H1 (cell line): ENCODE results near the gene CCNL2. TPM values are rescaled to one million over a fixed set of nuclear protein-coding genes. Genes with fewer than 3 reads are reported as not detected.
"Not testable (repeated sequence)": the region's sequence is repeated elsewhere in the genome, so short reads cannot be mapped to it uniquely, and the experiment has no call there.

ENCODE experiments used
- CTCF ChIA-PET: fragments of 300-600 bp; sonication (Branson Sonifier 250); formaldehyde crosslinking; loops from one replicate; lab custom pipeline; 2021; ENCODE audit not compliant: partially characterized antibody; lab: Charles Lee
- POLR2A ChIA-PET: fragments of 300-600 bp; sonication (Branson Sonifier 250); formaldehyde crosslinking; loops from one replicate; lab custom pipeline; 2021; ENCODE audit warnings: inconsistent platforms; ENCODE audit not compliant: partially characterized antibody; lab: Charles Lee
- DNase-seq, 2 experiments: peaks; one replicate each; pipeline versions ENCODE4 v3.0.0 to v3.0.0-alpha.2; 2010 to 2022; ENCODE audit warnings: low spot score in 2 of 2, low read depth in 1 of 2, mixed read lengths in 1 of 2
- FAIRE-seq: peaks from 2 replicates; lab custom pipeline; 2011; peaks lifted over from hg19 to GRCh38; lab: Jason Lieb, UNC
- H2AFZ ChIP-seq: 2 replicates; pipeline ENCODE4 v1.8.1; 2012; ENCODE audit warnings: low read length, inconsistent platforms
- H2AK5ac ChIP-seq: 2 replicates; pipeline ENCODE4 v1.6.1; 2013; ENCODE audit warnings: low read depth, low read length
- H2BK120ac ChIP-seq: replicated peaks from 2 replicates; pipeline ENCODE3; 2013; ENCODE audit warnings: low read depth, low read length, inconsistent platforms
- H2BK12ac ChIP-seq: 2 replicates; pipeline ENCODE4 v1.6.1; 2013; ENCODE audit warnings: low read depth, low read length
- H2BK15ac ChIP-seq: 2 replicates; pipeline ENCODE4 v1.6.1; 2013; ENCODE audit warnings: low read length
- H2BK20ac ChIP-seq: 2 replicates; pipeline ENCODE4 v1.6.1; 2013; ENCODE audit warnings: low read length
- H2BK5ac ChIP-seq: 2 replicates; pipeline ENCODE4 v1.6.1; 2013; ENCODE audit warnings: low read depth, low read length
- H3K14ac ChIP-seq: 2 replicates; pipeline ENCODE4 v1.6.1; 2013; ENCODE audit warnings: inconsistent platforms; ENCODE audit not compliant: insufficient read length
- H3K18ac ChIP-seq: 2 replicates; pipeline ENCODE4 v1.6.1; 2013; ENCODE audit warnings: low read length; ENCODE audit errors: extremely low read depth
- H3K23ac ChIP-seq: 2 replicates; pipeline ENCODE4 v1.6.1; 2013; ENCODE audit warnings: inconsistent platforms; ENCODE audit not compliant: insufficient read length
- H3K23me2 ChIP-seq: 2 replicates; pipeline ENCODE4 v1.6.1; 2013; ENCODE audit warnings: low read depth, low read length
- H3K27ac ChIP-seq: 2 replicates; pipeline ENCODE4 v1.6.1; 2011; ENCODE audit warnings: low read depth, low read length, inconsistent platforms
- H3K27me3 ChIP-seq, 4 experiments: replicated peaks in 1 of 4; 1 replicate in 1 of 4; 2 replicates in 3 of 4; pipeline versions ENCODE4 v1.6.1 to v1.8.1; 2011 to 2013; ENCODE audit warnings: low read length in 3 of 4, mild to moderate bottlenecking in 3 of 4, inconsistent platforms in 2 of 4, mixed read lengths in 2 of 4, moderate library complexity in 1 of 4; ENCODE audit not compliant: control insufficient read depth in 3 of 4, insufficient read depth in 3 of 4; ENCODE audit errors: extremely low read depth in 1 of 4
- H3K36me3 ChIP-seq, 4 experiments: 2 replicates each; pipeline versions ENCODE4 v1.6.1 to v1.8.1; 2011 to 2013; ENCODE audit warnings: mild to moderate bottlenecking in 4 of 4, low read length in 3 of 4, moderate library complexity in 2 of 4, control low read depth in 1 of 4, inconsistent platforms in 1 of 4; ENCODE audit not compliant: insufficient read depth in 4 of 4, control insufficient read depth in 2 of 4
- H3K4ac ChIP-seq: replicated peaks from 2 replicates; pipeline ENCODE3; 2013; ENCODE audit warnings: low read length, low read depth, mixed read lengths, inconsistent platforms; ENCODE audit not compliant: insufficient read length
- H3K4me1 ChIP-seq, 4 experiments: replicated peaks in 1 of 4; 1 replicate in 1 of 4; 2 replicates in 3 of 4; pipeline versions ENCODE4 v1.6.1 to v1.8.1; 2011 to 2013; ENCODE audit warnings: low read length in 3 of 4, inconsistent platforms in 2 of 4, mixed read lengths in 1 of 4; ENCODE audit not compliant: insufficient read depth in 4 of 4, control insufficient read depth in 3 of 4
- H3K4me2 ChIP-seq, 2 experiments: 2 replicates each; pipeline versions ENCODE4 v1.6.1 to v1.8.1; 2011 to 2013; ENCODE audit warnings: low read depth in 2 of 2, low read length in 2 of 2, control low read depth in 1 of 2, inconsistent platforms in 1 of 2, mild to moderate bottlenecking in 1 of 2; ENCODE audit not compliant: insufficient read depth in 1 of 2
- H3K4me3 ChIP-seq, 4 experiments: fragments of 200-600, 300-600 bp in 1 of 4; sonication (generic), shearing (Covaris generic), sonication (Bioruptor Twin) in 1 of 4; 2 replicates each; pipeline versions ENCODE4 v1.5.1 to v1.8.1; 2011 to 2016; ENCODE audit warnings: low read length in 4 of 4, low read depth in 3 of 4, control low read depth in 2 of 4, inconsistent platforms in 2 of 4, mild to moderate bottlenecking in 2 of 4, mixed read lengths in 1 of 4, moderate library complexity in 1 of 4; ENCODE audit not compliant: insufficient read depth in 2 of 4; ENCODE audit errors: extremely low read depth in 1 of 4
- H3K56ac ChIP-seq: replicated peaks from 2 replicates; pipeline ENCODE3; 2013; ENCODE audit warnings: low read depth, mild to moderate bottlenecking, mixed read lengths, low read length, inconsistent platforms; ENCODE audit not compliant: insufficient read length
- H3K79me1 ChIP-seq: 2 replicates; pipeline ENCODE4 v1.6.1; 2013; ENCODE audit warnings: low read depth, low read length, control low read depth
- H3K79me2 ChIP-seq, 2 experiments: 2 replicates each; pipeline versions ENCODE4 v1.6.1 to v1.8.1; 2012 to 2013; ENCODE audit warnings: low read length in 2 of 2, mild to moderate bottlenecking in 2 of 2, inconsistent platforms in 1 of 2; ENCODE audit not compliant: insufficient read depth in 2 of 2, control insufficient read depth in 1 of 2
- H3K9ac ChIP-seq, 4 experiments: replicated peaks in 1 of 4; 1 replicate in 1 of 4; 2 replicates in 3 of 4; pipeline versions ENCODE4 v1.6.1 to v1.8.1; 2011 to 2013; ENCODE audit warnings: low read depth in 3 of 4, low read length in 3 of 4, control low read depth in 2 of 4, mild to moderate bottlenecking in 2 of 4, moderate library complexity in 2 of 4, inconsistent platforms in 1 of 4; ENCODE audit errors: extremely low read depth in 1 of 4
- H3K9me3 ChIP-seq, 2 experiments: 2 replicates each; pipeline versions ENCODE4 v1.6.1 to v1.8.1; 2012 to 2013; ENCODE audit warnings: mild to moderate bottlenecking in 2 of 2, moderate library complexity in 2 of 2, control low read depth in 1 of 2, inconsistent platforms in 1 of 2, low read depth in 1 of 2, low read length in 1 of 2, mixed read lengths in 1 of 2; ENCODE audit not compliant: insufficient read depth in 2 of 2
- H4K20me1 ChIP-seq, 2 experiments: replicated peaks in 1 of 2; 2 replicates each; pipeline versions ENCODE3 to v1.8.1; 2011 to 2013; ENCODE audit warnings: inconsistent platforms in 2 of 2, low read length in 2 of 2, mild to moderate bottlenecking in 1 of 2; ENCODE audit not compliant: insufficient read depth in 2 of 2, control insufficient read depth in 1 of 2
- H4K5ac ChIP-seq: 2 replicates; pipeline ENCODE4 v1.6.1; 2013; ENCODE audit warnings: low read length, low read depth, mixed read lengths, inconsistent platforms; ENCODE audit not compliant: insufficient read length
- H4K8ac ChIP-seq: 2 replicates; pipeline ENCODE4 v1.8.0; 2013; ENCODE audit warnings: mild to moderate bottlenecking, moderate library complexity, low read length, inconsistent platforms; ENCODE audit not compliant: insufficient read depth; ENCODE audit errors: extremely low read depth
- H4K91ac ChIP-seq: replicated peaks from 2 replicates; pipeline ENCODE3; 2013; ENCODE audit warnings: low read length, mixed read lengths, inconsistent platforms; ENCODE audit not compliant: insufficient read length
- CBX5 ChIP-seq: fragments of 300-800, 300-1000 bp; sonication (generic); IDR thresholded peaks from 2 replicates; pipeline ENCODE4 v1.7.1; 2016; ENCODE audit warnings: antibody characterized with exemption, low read length, low read depth
- EZH2 ChIP-seq: fragments of 200-600 bp; sonication (generic); IDR thresholded peaks from 2 replicates; pipeline ENCODE4 v1.7.1; 2012; ENCODE audit warnings: low read depth, mild to moderate bottlenecking, moderate library complexity, low read length, inconsistent platforms; ENCODE audit not compliant: severe bottlenecking
- JUND ChIP-seq: IDR thresholded peaks from 2 replicates; pipeline ENCODE4 v1.6.1; 2011; ENCODE audit warnings: mild to moderate bottlenecking, improper control_type of control experiment, low read length
- KDM1A ChIP-seq: fragments of 200-600, 300-600 bp; sonication (generic); IDR thresholded peaks from 2 replicates; pipeline ENCODE4 v1.7.1; 2016; ENCODE audit warnings: mild to moderate bottlenecking, low read length, borderline replicate concordance
- RBBP5 ChIP-seq: IDR thresholded peaks from 2 replicates; pipeline ENCODE4 v1.7.1; 2012; ENCODE audit warnings: low read depth, mild to moderate bottlenecking, inconsistent platforms, low read length, moderate library complexity, borderline replicate concordance
- SRF ChIP-seq: IDR thresholded peaks from 2 replicates; pipeline ENCODE4 v1.6.1; 2011; ENCODE audit warnings: mild to moderate bottlenecking, low read depth, low read length, moderate library complexity
- WGBS, 2 experiments: shearing (Covaris generic) in 1 of 2; methylation state at CpG; one replicate each; pipeline versions ENCODE4 v1.1.6 to v1.1.7; 2013 to 2015; ENCODE audit warnings: low lambda C conversion rate in 2 of 2, mixed read lengths in 2 of 2, inconsistent platforms in 1 of 2, low coverage in 1 of 2, missing lambda C conversion rate in 1 of 2; ENCODE audit not compliant: insufficient replicate concordance in 2 of 2, insufficient coverage in 1 of 2, insufficient read length in 1 of 2; ENCODE audit errors: extremely low coverage in 1 of 2, missing lambda C conversion rate in 1 of 2; 5-methylcytosine and 5-hydroxymethylcytosine counted together
- polyA plus RNA-seq, 7 experiments: library from polyadenylated mRNA; depleted of rRNA in 3 of 7; stranded (reverse) in 5 of 7; unstranded in 2 of 7; fragments of >200 nt in 5 of 7; fragments of 200-250 nt in 2 of 7; gene quantifications; 1 replicate in 5 of 7; 2 replicates in 1 of 7; 4 replicates in 1 of 7; pipeline versions ENCODE4 v1.2.1 to v1.2.3, GENCODE V29; 2011 to 2013; ENCODE audit warnings: missing spikeins in 2 of 7, mixed read lengths in 2 of 7
- total RNA-seq: library from RNA; stranded (reverse); fragmentation: NEBNext Ultra II Directional; extraction: Animal tissue kit (Norgen Biotek cat#: 25700); gene quantifications from 2 replicates; pipeline ENCODE4 v1.2.1, GENCODE V29; 2021

Gene CCNL2
- total and polyA plus RNA-seq, 2 of the 8 experiments (the other 6 are each of a cell fraction or from before 2014, with no cell fraction given): 79.8 to 120 TPM

DNA sequence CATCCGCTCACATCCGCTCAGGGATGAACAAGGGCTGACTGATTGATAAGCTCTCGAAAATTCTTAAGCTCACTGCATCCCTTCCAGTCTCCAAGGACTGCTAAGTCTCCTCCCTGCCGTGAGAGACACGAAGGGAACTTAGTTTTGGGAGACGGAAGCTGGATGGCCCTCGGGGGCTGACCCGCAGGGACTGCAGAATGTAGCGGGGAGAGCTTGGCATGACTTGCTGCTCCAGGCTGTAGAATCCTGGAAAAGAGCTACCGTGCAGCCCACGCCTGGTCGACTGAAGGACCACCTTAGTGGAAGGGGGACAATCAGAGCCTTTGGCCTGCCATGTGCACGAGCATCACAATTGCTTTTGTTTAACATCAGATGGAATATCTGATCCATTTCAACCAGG is 16.6 kb upstream of the CCNL2 start (continued):
- TF ChIP-seq RBBP5 (no peak), KDM1A (no peak), JUND (no peak), SRF (no peak), EZH2 (no peak), CBX5 (no peak)

DNA sequence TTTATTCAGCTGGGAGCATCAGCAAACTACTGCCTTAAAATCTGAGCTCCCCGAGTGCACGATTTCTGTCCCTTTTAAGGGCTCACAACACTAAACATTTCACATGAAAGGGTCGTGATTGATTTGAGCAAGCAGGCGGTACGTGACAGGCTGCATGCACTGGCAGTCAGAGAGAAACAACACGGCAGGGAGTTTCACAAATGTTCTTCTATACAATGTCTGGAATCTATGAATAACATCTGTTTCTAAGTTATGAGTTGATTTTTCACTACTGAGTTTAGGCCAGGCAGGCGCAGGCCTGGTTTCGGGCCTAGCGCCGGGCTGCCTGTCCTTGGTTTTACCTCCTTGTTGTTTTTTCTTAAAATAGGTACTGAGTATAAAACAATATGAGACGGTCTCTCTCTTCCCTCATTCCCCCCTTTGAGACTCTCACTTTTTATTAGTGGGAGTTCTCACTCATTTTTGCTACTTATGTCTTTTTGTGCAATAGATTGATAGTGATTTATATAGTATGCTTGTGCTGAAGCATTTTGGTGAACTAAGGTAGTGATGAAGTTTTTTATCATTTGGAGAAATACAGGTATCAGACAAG is 13.3 kb upstream of the CCNL2 start:
- H3K23ac ChIP-seq, H2BK20ac ChIP-seq, H3K23me2 ChIP-seq, H4K20me1 ChIP-seq, H3K4me3 ChIP-seq, H3K9me3 ChIP-seq, H3K14ac ChIP-seq, H3K27me3 ChIP-seq, H2BK120ac ChIP-seq, H4K8ac ChIP-seq, H4K5ac ChIP-seq, H3K27ac ChIP-seq, H2BK15ac ChIP-seq, H4K91ac ChIP-seq, H3K4ac ChIP-seq, H3K79me1 ChIP-seq, H2AFZ ChIP-seq, H3K56ac ChIP-seq, H3K18ac ChIP-seq, DNase-seq, H3K4me2 ChIP-seq, FAIRE-seq, H3K9ac ChIP-seq: not testable (repeated sequence)
- Histone ChIP-seq H2BK12ac (0 out of 2 replicates have a peak overlapping the region, but pooled peaks have one; percentile 39), H3K79me2 (peaks cover 10 to 17% of the 10 kb centered on the region in 2 experiments), H3K36me3 (peaks cover 0 to 19% (median 1%) of the 10 kb centered on the region in 4 experiments; a peak in 2 of 8 replicates), H3K4me1 (peaks cover 5 to 20% (median 12%) of the 10 kb centered on the region in 4 experiments), H2AK5ac (0 out of 2 replicates have a peak overlapping the region, but pooled peaks have one; percentile 39), H2BK5ac (0 out of 2 replicates have a peak overlapping the region, but pooled peaks have one; percentile 18)
- CTCF ChIA-PET: interaction anchor here (0.9 to 5.1 kb wide), 5 partner anchors 11 to 93 kb away, joined by 3 to 32 read pairs (median 6); no protein-coding TSS in a partner anchor
- POLR2A ChIA-PET: interaction anchor here (1.1 to 4.8 kb wide), 7 partner anchors 10 to 38 kb away, joined by 4 to 27 read pairs (median 10); partner anchors contain the start of genes AURKAIP1 and CCNL2
- 96% methylated on average over 11 of the region's 11 CpGs; no CpG with 5 or more reads in 1 of the 2 experiments for WGBS, 2 experiments
